Tibial nerve (tissue), 4 donors: ENCODE results near the gene IL25. TPM values are rescaled to one million over a fixed set of nuclear protein-coding genes. Genes with fewer than 3 reads are reported as not detected.
"Not testable (repeated sequence)": the region's sequence is repeated elsewhere in the genome, so short reads cannot be mapped to it uniquely, and the experiment has no call there.

Experiments
- DNase-seq, 2 donors: peaks; one replicate each; pipeline ENCODE4 v3.0.0-alpha.2; 2019; ENCODE audit warnings: low spot score in 2 of 2
- H3K27ac ChIP-seq, 4 donors: fragments of 200-600 bp; sonication (generic) in 3 of 4; one replicate each; pipeline ENCODE4 v1.5.1; 2017 to 2019; ENCODE audit warnings: mild to moderate bottlenecking in 1 of 4
- H3K27me3 ChIP-seq, 2 donors: fragments of 200-600 bp; sonication (generic) in 1 of 2; one replicate each; pipeline versions ENCODE4 v1.5.1 to v1.6.0; 2017 to 2019
- H3K36me3 ChIP-seq, 3 donors: fragments of 200-600 bp; sonication (generic); one replicate each; pipeline ENCODE4 v1.5.1; 2018 to 2019
- H3K4me1 ChIP-seq, 4 donors: fragments of 200-600 bp; sonication (generic) in 3 of 4; one replicate each; pipeline ENCODE4 v1.5.1; 2017 to 2019
- H3K4me3 ChIP-seq, 4 donors: fragments of 200-600 bp; sonication (generic) in 3 of 4; one replicate each; pipeline ENCODE4 v1.5.1; 2017 to 2019; ENCODE audit warnings: mild to moderate bottlenecking in 1 of 4, moderate library complexity in 1 of 4
- H3K9me3 ChIP-seq, 4 donors: fragments of 200-600 bp; sonication (generic) in 3 of 4; one replicate each; pipeline ENCODE4 v1.5.1; 2017 to 2019
- EP300 ChIP-seq, 2 donors: sonication (generic); formaldehyde crosslinking; IDR thresholded peaks; one replicate each; pipeline ENCODE4 v1.6.1; 2017; ENCODE audit warnings: antibody characterized with exemption in 2 of 2, mild to moderate bottlenecking in 1 of 2
- POLR2A ChIP-seq, 2 donors: fragments of 450-650 bp; IDR thresholded peaks; one replicate each; pipeline ENCODE4 v1.6.1; 2017; ENCODE audit warnings: antibody characterized with exemption in 2 of 2, mild to moderate bottlenecking in 2 of 2, moderate library complexity in 2 of 2
- WGBS, 2 donors: methylation state at CpG; one replicate each; pipeline ENCODE4 v1.1.5; 2018; 5-methylcytosine and 5-hydroxymethylcytosine counted together
- total RNA-seq, 4 donors: library from RNA; depleted of rRNA; stranded (reverse); fragments of >200 nt; gene quantifications; one replicate each; pipeline ENCODE4 v1.1.0, GENCODE V29; 2016
- TF ChIP-seq, protein P1 (sequence below), 5 experiments: fragments of 200-600 bp in 3 of 5; fragments of 450-650 bp in 2 of 5; sonication (generic) in 3 of 5; IDR thresholded peaks; one replicate each; pipeline ENCODE4 v1.5.1; 2016 to 2019; ENCODE audit warnings: antibody characterized with exemption in 5 of 5, mild to moderate bottlenecking in 3 of 5, moderate library complexity in 2 of 5

Gene IL25
- total RNA-seq, 4 donors from 2014 or later, result not detected

GRCh38 chr14:23398348-23398747 is 25.7 kb downstream of the IL25 start:
- Histone ChIP-seq H3K36me3 (no peaks in the 10 kb centered on the region), H3K27me3 (peaks cover 0 to 8% of the 10 kb centered on the region in 2 donors), H3K4me1 (no peaks in the 10 kb centered on the region), H3K4me3 (no peak overlapping the region), H3K9me3 (no peaks in the 10 kb centered on the region), H3K27ac (no peak overlapping the region)
- DNase-seq, result no peak
- WGBS, 2 donors, result 83 to 91% methylated on average over 4 of the region's 4 CpGs
- no peak for TF ChIP-seq EP300 (IDR thresholded peaks at IDR 0.05)
- TF ChIP-seq, protein P1, sequence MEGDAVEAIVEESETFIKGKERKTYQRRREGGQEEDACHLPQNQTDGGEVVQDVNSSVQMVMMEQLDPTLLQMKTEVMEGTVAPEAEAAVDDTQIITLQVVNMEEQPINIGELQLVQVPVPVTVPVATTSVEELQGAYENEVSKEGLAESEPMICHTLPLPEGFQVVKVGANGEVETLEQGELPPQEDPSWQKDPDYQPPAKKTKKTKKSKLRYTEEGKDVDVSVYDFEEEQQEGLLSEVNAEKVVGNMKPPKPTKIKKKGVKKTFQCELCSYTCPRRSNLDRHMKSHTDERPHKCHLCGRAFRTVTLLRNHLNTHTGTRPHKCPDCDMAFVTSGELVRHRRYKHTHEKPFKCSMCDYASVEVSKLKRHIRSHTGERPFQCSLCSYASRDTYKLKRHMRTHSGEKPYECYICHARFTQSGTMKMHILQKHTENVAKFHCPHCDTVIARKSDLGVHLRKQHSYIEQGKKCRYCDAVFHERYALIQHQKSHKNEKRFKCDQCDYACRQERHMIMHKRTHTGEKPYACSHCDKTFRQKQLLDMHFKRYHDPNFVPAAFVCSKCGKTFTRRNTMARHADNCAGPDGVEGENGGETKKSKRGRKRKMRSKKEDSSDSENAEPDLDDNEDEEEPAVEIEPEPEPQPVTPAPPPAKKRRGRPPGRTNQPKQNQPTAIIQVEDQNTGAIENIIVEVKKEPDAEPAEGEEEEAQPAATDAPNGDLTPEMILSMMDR (IDR thresholded peaks at IDR 0.05), result no peak
- no peak for TF ChIP-seq POLR2A (IDR thresholded peaks at IDR 0.05)

DNA sequence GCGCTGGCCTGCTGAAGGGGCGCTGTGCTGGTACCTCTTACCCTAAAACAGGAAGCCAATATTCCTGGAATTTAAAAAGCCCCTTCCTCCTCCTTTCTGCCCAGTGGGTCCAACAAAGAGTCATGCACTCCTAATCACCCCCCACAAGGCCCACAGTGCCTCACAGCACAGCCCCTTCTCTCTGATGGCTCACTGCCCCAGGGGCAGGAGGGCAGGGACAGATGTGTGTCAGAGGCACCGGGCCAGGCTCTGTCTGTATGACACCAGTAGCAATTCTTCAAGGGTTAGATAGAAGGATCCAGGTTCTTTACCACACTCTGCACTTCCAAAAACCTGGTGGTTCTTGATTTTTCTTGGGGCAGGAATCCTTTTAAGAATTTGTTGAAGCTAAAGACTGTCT is 26.5 kb downstream of the IL25 start:
- Histone ChIP-seq H3K9me3 (no peaks in the 10 kb centered on the region), H3K36me3 (no peaks in the 10 kb centered on the region), H3K4me3 (no peak overlapping the region), H3K4me1 (no peaks in the 10 kb centered on the region), H3K27ac (no peak overlapping the region), H3K27me3 (peaks cover 0 to 8% of the 10 kb centered on the region in 2 donors)
- TF ChIP-seq EP300 (IDR thresholded peaks at IDR 0.05) (no peak), POLR2A (IDR thresholded peaks at IDR 0.05) (no peak)
- TF ChIP-seq, protein P1 (IDR thresholded peaks at IDR 0.05), result no peak
- no peak for DNase-seq
- WGBS, 2 donors, result 82 to 97% methylated on average over 3 of the region's 3 CpGs

GRCh38 chr14:23399591-23399990 is 27.0 kb downstream of the IL25 start:
- no peak for DNase-seq

GRCh38 chr14:23400496-23401149 is 28.0 kb downstream of the IL25 start:
- DNase-seq, H3K4me1 ChIP-seq, H3K36me3 ChIP-seq, H3K9me3 ChIP-seq, H3K4me3 ChIP-seq, H3K27ac ChIP-seq, H3K27me3 ChIP-seq: not testable (repeated sequence)
- WGBS, 2 donors, result 83 to 87% methylated on average over 14 to 16 of the region's 16 CpGs

More at GRCh38 chr14:23399591-23399990, 27.0 kb downstream of the IL25 start:
- Histone ChIP-seq H3K9me3 (no peaks in the 10 kb centered on the region), H3K27ac (no peak overlapping the region), H3K27me3 (peaks cover 0 to 8% of the 10 kb centered on the region in 2 donors), H3K4me3 (no peak overlapping the region), H3K4me1 (no peaks in the 10 kb centered on the region), H3K36me3 (no peaks in the 10 kb centered on the region)
- TF ChIP-seq EP300 (IDR thresholded peaks at IDR 0.05), result no peak
- TF ChIP-seq, protein P1 (IDR thresholded peaks at IDR 0.05), result no peak
- no peak for TF ChIP-seq POLR2A (IDR thresholded peaks at IDR 0.05)
- 51 to 66% methylated on average over 5 to 6 of the region's 6 CpGs for WGBS, 2 donors

DNA sequence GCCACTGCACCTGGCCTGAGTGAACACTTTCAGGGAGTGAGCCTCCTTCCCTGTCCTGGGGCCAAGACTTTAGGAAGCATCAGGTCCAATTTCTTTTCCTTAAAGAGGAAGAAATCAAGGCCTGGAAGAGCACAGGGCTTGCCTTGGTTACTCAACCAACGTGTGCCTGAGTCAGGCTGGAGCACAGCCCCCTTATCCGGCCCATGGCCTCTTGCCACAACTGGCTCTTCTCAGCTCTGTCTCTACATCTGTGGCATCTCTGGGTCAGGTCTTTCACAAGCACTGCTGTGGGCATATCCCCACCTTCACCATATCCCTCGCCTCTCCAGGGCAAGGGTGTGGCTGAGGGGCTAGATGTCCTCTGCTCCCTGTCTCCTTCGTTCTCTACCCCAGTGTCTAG is 28.7 kb downstream of the IL25 start:
- Histone ChIP-seq H3K27ac (no peak overlapping the region), H3K27me3 (peaks cover 0 to 8% of the 10 kb centered on the region in 2 donors), H3K36me3 (no peaks in the 10 kb centered on the region), H3K9me3 (no peaks in the 10 kb centered on the region), H3K4me3 (no peak overlapping the region), H3K4me1 (no peaks in the 10 kb centered on the region)
- WGBS, 2 donors, result 79 to 81% methylated on average over 4 of the region's 4 CpGs
- TF ChIP-seq, protein P1 (IDR thresholded peaks at IDR 0.05), result no peak
- no peak for TF ChIP-seq POLR2A (IDR thresholded peaks at IDR 0.05)
- no peak for TF ChIP-seq EP300 (IDR thresholded peaks at IDR 0.05)
- DNase-seq, result no peak
